HS-5 (cell line): ENCODE data around the gene TACR1.

Experiments
- DNase-seq: peaks from one replicate; pipeline ENCODE4 v3.0.0-alpha.2; 2012; ENCODE audit warnings: low read depth

TACR1 gene

DNA sequence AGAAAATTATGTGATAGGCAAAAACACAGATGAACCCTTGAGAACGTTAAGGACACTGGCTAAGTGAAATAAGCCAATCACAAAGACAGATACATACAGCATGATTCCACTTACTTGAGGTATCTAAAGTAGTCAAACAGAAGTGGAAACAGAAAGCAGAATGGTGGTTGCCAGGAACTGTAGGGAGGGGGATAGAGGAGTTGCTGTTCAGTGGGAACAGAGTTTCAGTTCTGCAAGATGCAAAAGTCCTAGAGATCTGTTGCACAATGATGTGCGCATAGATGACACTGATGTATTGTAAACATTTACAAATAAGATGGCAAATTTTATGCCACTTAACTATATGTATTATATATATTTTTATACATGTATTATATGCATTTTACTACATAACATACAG is 181.2 kb downstream of the TACR1 start:
- DNase-seq = no peak

DNA sequence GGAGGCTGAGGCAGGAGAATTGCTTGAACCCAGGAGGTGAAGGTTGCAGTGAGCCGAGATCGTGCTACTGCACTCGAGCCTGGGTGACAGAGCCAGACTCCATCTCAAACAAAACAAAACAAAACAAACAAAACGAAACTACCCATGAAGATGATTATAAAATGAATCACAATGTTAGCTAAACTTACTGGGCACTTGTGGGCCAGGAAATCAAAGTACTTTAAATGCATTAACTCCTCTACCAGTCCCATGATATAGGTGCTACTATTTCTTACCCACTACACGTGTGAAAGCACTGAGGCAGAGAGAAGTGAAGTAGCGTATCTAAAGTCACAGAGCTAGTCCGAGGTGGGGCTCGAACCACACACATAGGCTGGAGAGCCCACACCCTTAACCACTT is 187.2 kb downstream of the TACR1 start:
- no peak for DNase-seq

DNA sequence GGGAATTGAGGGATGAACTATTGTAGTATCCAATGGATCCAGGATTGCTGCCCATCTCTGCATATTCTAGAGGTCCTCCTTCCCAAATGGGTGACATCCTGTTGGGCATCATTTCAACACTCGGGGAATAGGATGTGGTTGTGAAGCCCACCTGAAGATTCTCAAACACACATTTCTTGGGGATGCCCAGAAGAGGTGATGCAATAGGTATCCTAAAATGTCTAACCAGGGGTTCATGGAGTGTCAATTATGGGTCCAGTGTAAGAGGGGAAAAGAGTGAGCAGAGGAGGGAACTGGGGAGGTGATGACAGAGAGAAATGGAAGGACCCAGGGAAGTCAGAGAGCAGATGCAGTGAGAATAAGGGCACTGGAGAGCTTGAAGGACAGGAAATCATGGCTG is 188.7 kb downstream of the TACR1 start:
- DNase-seq = no peak

DNA sequence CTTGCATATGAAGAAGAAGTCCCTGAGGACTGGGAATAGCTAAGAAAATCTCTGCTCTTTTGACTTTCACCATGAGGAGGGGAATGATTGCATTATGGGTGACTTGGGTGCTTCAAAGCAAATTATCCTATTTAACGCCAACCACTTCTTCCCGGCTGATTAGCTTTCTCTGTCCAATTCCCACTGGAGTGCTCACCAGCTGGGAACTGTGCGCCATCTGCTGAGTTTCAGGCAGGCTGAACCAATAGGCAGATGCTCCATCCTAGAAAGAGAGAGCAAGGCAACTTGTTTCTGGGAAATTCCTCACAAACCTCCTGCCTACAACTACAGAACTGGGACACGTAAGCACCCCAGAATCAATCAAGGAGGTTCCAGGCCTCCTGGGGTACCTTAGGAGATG is 191.5 kb downstream of the TACR1 start:
- no peak for DNase-seq

DNA sequence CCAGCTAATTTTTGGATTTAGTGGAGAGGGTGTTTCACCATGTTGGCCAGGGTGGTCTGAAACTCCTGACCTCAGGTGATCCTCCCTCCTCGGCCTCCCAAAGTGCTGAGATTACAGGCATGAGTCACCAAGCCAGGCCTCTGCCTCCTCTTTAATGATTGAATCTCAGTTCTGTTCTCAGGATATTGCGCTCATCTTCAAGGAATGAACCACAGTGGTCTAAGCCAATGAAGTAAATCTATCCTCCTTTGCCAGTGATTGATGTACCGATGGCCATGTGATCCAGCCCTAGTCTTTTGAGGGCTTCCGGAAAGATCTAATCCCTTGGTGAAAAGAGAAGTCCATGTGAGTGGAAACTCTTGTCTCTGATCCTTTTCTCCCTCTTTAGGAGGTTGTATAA is 192.3 kb downstream of the TACR1 start:
- DNase-seq = no peak

DNA sequence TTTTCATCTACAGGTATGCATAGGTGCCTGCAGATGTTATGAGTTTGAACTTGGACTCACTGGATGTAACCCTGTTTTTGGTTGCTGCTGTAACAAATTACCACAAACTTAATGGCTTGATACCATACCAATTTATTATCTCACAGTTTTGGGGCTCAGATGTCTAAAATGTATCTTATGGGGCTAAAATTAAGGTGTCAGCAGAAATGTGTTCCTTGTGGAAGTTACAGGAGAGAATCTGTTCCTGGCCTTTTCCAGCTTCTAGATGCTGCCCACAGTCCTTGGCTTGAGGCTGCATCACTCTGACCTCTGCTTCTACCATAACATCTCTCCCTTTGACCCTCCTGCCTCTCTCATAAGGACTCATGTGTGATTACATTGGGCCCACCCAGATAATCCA is 193.3 kb downstream of the TACR1 start:
- DNase-seq = no peak

DNA sequence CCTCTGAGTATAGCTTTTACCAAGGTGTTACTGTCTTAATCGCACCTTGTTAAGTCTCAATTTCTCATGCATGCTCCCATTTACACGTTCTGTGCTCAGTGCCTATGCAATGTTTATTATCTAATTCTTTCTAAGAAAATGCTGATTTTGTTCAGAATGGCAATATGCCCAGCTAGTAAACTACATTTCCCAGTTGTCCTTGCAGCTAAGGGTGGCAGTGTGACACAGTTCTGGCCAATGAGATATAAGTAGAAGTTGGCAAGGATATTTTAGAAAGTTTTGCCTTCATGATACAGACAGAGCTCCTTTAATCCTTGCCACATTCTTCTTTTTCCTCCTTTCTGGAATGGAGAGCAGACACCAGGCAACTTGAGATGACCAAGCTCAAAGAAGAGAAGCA is 195.5 kb downstream of the TACR1 start:
- DNase-seq = no peak

DNA sequence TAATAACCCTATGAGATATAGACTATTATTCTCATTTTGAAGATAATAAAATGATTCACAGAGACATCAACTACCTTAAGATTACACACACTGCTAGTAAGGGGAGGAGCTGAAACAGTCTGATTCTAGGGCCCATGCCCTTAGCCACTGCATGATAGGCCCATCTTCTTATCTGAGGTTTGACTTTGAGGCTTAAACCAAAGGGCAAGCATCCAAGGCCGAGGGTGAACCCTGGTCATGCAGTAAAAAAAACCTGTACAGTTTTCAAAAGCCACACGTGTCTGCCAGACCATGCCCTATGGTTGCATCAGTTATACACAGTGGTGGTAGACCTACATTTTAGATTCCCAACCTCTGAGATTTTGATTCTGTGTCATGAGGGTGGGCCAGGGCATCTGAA is 196.0 kb downstream of the TACR1 start:
- no peak for DNase-seq

DNA sequence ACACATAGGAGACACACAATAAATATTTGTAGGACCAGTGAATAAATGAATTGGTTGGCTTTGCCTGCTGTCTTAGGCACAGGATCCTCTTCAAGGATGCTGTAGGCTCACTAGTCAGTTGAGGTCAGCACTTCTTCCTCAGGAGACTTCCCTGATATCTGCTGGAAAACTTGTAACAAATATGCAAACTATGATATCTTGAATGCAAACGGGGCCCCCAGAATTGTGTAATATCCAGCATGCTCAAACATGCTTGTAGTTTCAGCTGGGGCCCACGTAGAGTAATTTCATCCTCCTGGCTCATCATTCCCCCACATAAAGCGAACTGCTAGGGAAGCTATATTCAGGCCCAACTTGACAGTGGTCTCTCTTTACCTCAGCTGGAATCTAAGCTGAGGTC is 197.3 kb downstream of the TACR1 start:
- no peak for DNase-seq

DNA sequence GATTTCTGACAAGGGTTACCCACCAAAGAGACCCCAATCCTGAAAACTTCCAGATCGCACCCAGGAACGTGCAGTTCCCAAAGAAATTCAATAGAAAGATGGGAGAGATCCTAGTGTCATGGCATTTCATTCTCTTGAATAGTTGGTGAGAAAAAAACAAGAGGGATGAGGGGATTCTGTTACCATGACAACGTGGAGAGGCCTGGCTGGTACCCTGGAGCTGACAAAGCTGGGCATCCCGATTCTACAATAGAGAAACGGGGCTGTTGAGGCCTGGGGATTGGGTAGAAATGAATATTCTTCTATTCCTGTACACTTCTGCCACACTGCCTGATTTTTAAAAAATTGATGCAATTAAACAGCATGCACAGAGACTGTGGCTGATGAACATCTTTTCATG is 199.9 kb downstream of the TACR1 start:
- DNase-seq = no peak
